ENCODE data around the gene MRPS7. TPM values are rescaled to one million over a fixed set of nuclear protein-coding genes. Genes with fewer than 3 reads are reported as not detected.

MRPS7 gene
- 43.6 and 45.6 TPM in 2 replicates for total RNA-seq

DNA sequence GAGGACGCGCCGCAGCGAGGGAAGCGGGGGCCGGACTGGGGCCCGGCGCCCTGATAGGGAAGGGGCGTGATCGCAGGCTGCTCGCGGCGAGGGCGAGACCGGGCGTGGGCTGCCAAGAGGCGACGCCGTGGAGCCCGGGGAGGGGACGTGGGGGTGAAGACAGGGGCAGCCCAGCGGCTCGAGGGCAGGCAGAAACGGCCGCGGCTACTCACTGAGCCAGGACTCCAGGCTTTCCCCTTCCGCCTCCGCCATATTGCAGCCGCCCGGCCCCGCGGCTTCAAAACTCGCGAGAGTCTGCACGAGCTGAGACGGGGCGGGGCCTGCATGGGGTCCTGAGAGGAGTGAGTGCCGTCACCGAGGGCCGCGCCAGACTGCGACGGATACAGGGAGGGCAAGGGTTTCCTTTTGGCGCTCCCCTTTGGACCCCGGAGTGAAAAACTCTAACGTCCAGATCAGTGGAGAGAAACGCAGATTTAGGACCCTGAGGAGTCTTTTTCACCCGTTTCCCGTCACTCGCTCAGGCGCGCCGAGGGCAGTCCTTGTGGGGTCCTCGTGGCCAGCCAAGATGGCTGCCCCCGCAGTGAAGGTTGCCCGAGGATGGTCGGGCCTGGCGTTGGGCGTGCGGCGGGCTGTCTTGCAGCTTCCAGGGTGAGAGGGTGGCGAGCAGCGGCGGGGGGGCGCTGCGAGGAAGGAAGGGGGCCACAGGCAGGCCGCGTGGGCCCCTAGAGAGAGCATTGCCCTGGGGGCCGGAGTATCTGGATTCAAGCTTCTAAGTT lies at the start of gene MRPS7, which contains the start of gene GGA3:
TSS of gene MRPS7 (plus strand) at position 544 of the 776 bp plus-strand sequence. CDS start at position 566, 22 bp downstream.
TSS of gene GGA3 (minus strand) at position 271 of the 776 bp plus-strand sequence. CDS start at position 252, 19 bp downstream.
- H3K79me2 ChIP-seq (ENCODE audit: insufficient read depth, low read length), result peaks cover 58% of the 10 kb centered on the region
- peak within 1 kb of the TSS; percentile 88 for H3K4me2 ChIP-seq (ENCODE audit: insufficient read depth, low read length)
- H2AFZ ChIP-seq (ENCODE audit: low read length), result peak within 1 kb of the TSS; percentile 97
- DNase-seq (ENCODE audit: insufficient read length, low spot score, missing footprints), result peak; percentile 98
- H3K36me3 ChIP-seq (ENCODE audit: insufficient read depth, low read length), result peaks cover 29% of the 10 kb centered on the region
- H4K20me1 ChIP-seq (ENCODE audit: insufficient read depth, low read length), result peaks cover 16% of the 10 kb centered on the region
- peak within 1 kb of the TSS; percentile 100 for H3K27ac ChIP-seq (ENCODE audit: low read depth, low read length)
- TF ChIP-seq, protein P1, sequence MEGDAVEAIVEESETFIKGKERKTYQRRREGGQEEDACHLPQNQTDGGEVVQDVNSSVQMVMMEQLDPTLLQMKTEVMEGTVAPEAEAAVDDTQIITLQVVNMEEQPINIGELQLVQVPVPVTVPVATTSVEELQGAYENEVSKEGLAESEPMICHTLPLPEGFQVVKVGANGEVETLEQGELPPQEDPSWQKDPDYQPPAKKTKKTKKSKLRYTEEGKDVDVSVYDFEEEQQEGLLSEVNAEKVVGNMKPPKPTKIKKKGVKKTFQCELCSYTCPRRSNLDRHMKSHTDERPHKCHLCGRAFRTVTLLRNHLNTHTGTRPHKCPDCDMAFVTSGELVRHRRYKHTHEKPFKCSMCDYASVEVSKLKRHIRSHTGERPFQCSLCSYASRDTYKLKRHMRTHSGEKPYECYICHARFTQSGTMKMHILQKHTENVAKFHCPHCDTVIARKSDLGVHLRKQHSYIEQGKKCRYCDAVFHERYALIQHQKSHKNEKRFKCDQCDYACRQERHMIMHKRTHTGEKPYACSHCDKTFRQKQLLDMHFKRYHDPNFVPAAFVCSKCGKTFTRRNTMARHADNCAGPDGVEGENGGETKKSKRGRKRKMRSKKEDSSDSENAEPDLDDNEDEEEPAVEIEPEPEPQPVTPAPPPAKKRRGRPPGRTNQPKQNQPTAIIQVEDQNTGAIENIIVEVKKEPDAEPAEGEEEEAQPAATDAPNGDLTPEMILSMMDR (IDR thresholded peaks at IDR 0.05; ENCODE audit: extremely low read depth, low read depth, low read length), result no peak
- H3K4me3 ChIP-seq (ENCODE audit: insufficient read depth, low read length), result peak within 1 kb of the TSS; percentile 94
- peaks cover 19% of the 10 kb centered on the region for H3K4me1 ChIP-seq (ENCODE audit: insufficient read depth, low read length)
- H3K27me3 ChIP-seq (ENCODE audit: insufficient read depth, low read length), result no peaks in the 10 kb centered on the region
- H3K9me3 ChIP-seq (ENCODE audit: low read depth, low read length), result no peaks in the 10 kb centered on the region

DNA sequence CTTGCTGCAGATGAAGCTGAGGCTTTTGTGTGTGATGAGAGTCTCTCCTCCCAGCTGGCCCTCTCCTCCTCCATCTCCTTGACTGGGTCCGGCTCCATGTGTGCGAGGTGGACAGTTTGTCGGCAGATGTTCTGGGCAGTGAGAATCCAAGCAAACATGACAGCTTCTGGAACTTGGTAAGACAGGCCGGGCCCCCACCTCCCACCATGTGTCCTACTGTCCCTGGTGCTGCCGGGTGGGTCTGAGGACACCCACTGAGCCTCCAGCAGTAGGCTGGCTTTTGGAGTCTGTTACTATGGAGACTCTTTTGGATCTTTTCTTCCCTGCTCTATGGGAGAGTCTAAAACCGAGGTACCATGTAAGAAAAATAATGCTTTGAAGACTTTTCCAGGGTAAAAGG lies 43.5 kb upstream of the MRPS7 start:
- Histone ChIP-seq H3K4me3 (ENCODE audit: insufficient read depth, low read length) (no peak overlapping the region), H3K27me3 (ENCODE audit: insufficient read depth, low read length) (no peaks in the 10 kb centered on the region), H3K36me3 (ENCODE audit: insufficient read depth, low read length) (peaks cover 50% of the 10 kb centered on the region), H3K4me1 (ENCODE audit: insufficient read depth, low read length) (no peaks in the 10 kb centered on the region), H3K79me2 (ENCODE audit: insufficient read depth, low read length) (peaks cover 7% of the 10 kb centered on the region), H4K20me1 (ENCODE audit: insufficient read depth, low read length) (no peaks in the 10 kb centered on the region), H3K9me3 (ENCODE audit: low read depth, low read length) (no peaks in the 10 kb centered on the region), H3K27ac (ENCODE audit: low read depth, low read length) (no peak overlapping the region), H2AFZ (ENCODE audit: low read length) (no peak overlapping the region), H3K4me2 (ENCODE audit: insufficient read depth, low read length) (no peak overlapping the region)
- TF ChIP-seq, protein P1 (IDR thresholded peaks at IDR 0.05; ENCODE audit: extremely low read depth, low read depth, low read length), result no peak
- DNase-seq (ENCODE audit: insufficient read length, low spot score, missing footprints), result no peak

DNA sequence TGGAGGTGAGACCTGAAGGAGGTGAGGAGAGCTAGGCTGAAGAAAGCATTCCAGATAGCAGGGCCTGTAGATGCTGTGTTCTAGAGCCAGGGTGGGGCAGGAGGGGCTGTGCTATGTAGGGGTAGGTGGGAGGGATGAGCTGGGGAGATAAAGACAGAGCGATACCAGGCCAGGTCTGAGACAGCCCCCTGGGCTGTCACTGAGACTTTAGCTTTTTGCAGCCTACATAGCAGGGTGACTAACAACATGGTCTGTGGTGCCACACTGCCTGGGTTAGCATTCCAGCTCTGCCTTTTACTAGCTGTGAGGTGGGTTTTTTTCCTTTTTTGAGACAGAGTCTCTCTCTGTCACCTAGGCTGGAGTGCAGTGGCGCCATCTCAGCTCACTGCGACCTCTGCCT lies 41.9 kb upstream of the MRPS7 start:
- Histone ChIP-seq H3K79me2 (ENCODE audit: insufficient read depth, low read length) (peaks cover 7% of the 10 kb centered on the region), H3K27ac (ENCODE audit: low read depth, low read length) (no peak overlapping the region), H3K4me1 (ENCODE audit: insufficient read depth, low read length) (no peaks in the 10 kb centered on the region), H4K20me1 (ENCODE audit: insufficient read depth, low read length) (peaks cover under 1% of the 10 kb centered on the region), H3K27me3 (ENCODE audit: insufficient read depth, low read length) (no peaks in the 10 kb centered on the region), H3K4me2 (ENCODE audit: insufficient read depth, low read length) (no peak overlapping the region), H3K4me3 (ENCODE audit: insufficient read depth, low read length) (no peak overlapping the region), H2AFZ (ENCODE audit: low read length) (no peak overlapping the region), H3K36me3 (ENCODE audit: insufficient read depth, low read length) (peaks cover 41% of the 10 kb centered on the region), H3K9me3 (ENCODE audit: low read depth, low read length) (no peaks in the 10 kb centered on the region)
- DNase-seq (ENCODE audit: insufficient read length, low spot score, missing footprints), result no peak
- TF ChIP-seq, protein P1 (IDR thresholded peaks at IDR 0.05; ENCODE audit: extremely low read depth, low read depth, low read length), result no peak

DNA sequence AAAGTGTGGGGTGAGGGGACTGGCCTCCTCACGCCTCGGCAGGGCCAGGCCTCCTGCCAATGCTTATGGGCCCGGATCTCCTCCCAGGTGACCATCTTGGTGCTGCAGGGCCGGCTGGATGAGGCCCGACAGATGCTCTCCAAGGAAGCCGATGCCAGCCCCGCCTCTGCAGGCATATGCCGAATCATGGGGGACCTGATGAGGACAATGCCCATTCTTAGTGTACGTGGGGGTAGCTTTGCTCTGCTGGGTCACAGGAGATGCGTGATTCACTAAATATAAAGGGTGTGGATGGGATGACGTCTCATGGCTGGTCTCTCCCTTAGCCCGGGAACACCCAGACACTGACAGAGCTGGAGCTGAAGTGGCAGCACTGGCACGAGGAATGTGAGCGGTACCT lies 36.7 kb upstream of the MRPS7 start:
- Histone ChIP-seq H2AFZ (ENCODE audit: low read length) (no peak overlapping the region), H3K27ac (ENCODE audit: low read depth, low read length) (no peak overlapping the region), H3K9me3 (ENCODE audit: low read depth, low read length) (no peaks in the 10 kb centered on the region), H3K4me1 (ENCODE audit: insufficient read depth, low read length) (no peaks in the 10 kb centered on the region), H3K36me3 (ENCODE audit: insufficient read depth, low read length) (peaks cover 46% of the 10 kb centered on the region), H3K4me3 (ENCODE audit: insufficient read depth, low read length) (no peak overlapping the region), H3K4me2 (ENCODE audit: insufficient read depth, low read length) (no peak overlapping the region), H3K27me3 (ENCODE audit: insufficient read depth, low read length) (no peaks in the 10 kb centered on the region), H3K79me2 (ENCODE audit: insufficient read depth, low read length) (peaks cover 7% of the 10 kb centered on the region), H4K20me1 (ENCODE audit: insufficient read depth, low read length) (peaks cover 5% of the 10 kb centered on the region)
- TF ChIP-seq, protein P1 (IDR thresholded peaks at IDR 0.05; ENCODE audit: extremely low read depth, low read depth, low read length), result no peak
- DNase-seq (ENCODE audit: insufficient read length, low spot score, missing footprints), result no peak

Measured in osteoblast (primary cell).